Lower lobe of right lung (tissue), 2 donors: ENCODE data around the gene TMEM61. TPM values are rescaled to one million over a fixed set of nuclear protein-coding genes. Genes with fewer than 3 reads are reported as not detected.

ENCODE experiments used
- ATAC-seq, 2 donors: fragments of 200-7000 bp; cut with Tn5 transposase; one replicate each; pipeline ENCODE4 v1.9.1; 2020 to 2022; ENCODE audit warnings: mild to moderate bottlenecking in 2 of 2, moderate library complexity in 2 of 2
- DNase-seq: peaks from one replicate; pipeline ENCODE4 v3.0.0-alpha.2; 2020
- H3K27ac ChIP-seq: fragments of 200-600 bp; one replicate; pipeline ENCODE4 v1.8.0; 2022
- H3K27me3 ChIP-seq: fragments of 200-600 bp; one replicate; pipeline ENCODE4 v1.8.0; 2022; ENCODE audit warnings: low read depth
- H3K36me3 ChIP-seq: fragments of 200-600 bp; one replicate; pipeline ENCODE4 v1.8.0; 2022; ENCODE audit warnings: mild to moderate bottlenecking
- H3K4me1 ChIP-seq: fragments of 200-600 bp; one replicate; pipeline ENCODE4 v1.8.0; 2022
- H3K4me3 ChIP-seq: fragments of 200-600 bp; one replicate; pipeline ENCODE4 v1.8.0; 2022; ENCODE audit warnings: mild to moderate bottlenecking
- H3K9me3 ChIP-seq: fragments of 200-600 bp; one replicate; pipeline ENCODE4 v1.8.0; 2022
- CTCF ChIP-seq: fragments of 200-600 bp; IDR thresholded peaks from one replicate; pipeline ENCODE4 v1.8.0; 2022; ENCODE audit warnings: antibody characterized with exemption, mild to moderate bottlenecking
- intact Hi-C: fragments of 100-400 bp; cut with DNase I; formaldehyde crosslinking; loops from one replicate; pipeline ENCODE4 v1.11.0; 2022
- total RNA-seq: library from RNA; stranded (reverse); fragmentation: NEBNext Ultra II Directional; extraction: Animal tissue kit (Norgen Biotek cat#: 25700); gene quantifications from one replicate; pipeline ENCODE4 v1.2.1, GENCODE V29; 2021
- donor health status: DM: no; HTN: yes; CAD: no; lungs with severe emphysema.

Gene TMEM61
- total RNA-seq, 1 donor from 2014 or later, result 2.7 TPM

GRCh38 chr1:54990916-54991315 lies 10.5 kb downstream of the TMEM61 start:
- no peak for ATAC-seq
- Histone ChIP-seq H3K27me3 (peaks cover 6% of the 10 kb centered on the region), H3K27ac (no peak overlapping the region), H3K4me1 (no peaks in the 10 kb centered on the region), H3K36me3 (no peaks in the 10 kb centered on the region), H3K4me3 (no peak overlapping the region), H3K9me3 (no peaks in the 10 kb centered on the region)
- intact Hi-C loops, result no loop called here
- no peak for DNase-seq
- no peak for TF ChIP-seq CTCF

- Histone ChIP-seq H3K4me3 (no peak overlapping the region), H3K27me3 (peaks cover 11% of the 10 kb centered on the region), H3K9me3 (no peaks in the 10 kb centered on the region), H3K36me3 (no peaks in the 10 kb centered on the region), H3K4me1 (peaks cover 8% of the 10 kb centered on the region), H3K27ac (no peak overlapping the region)
- TF ChIP-seq CTCF, result no peak
- intact Hi-C loops, result no loop called here
- ATAC-seq (no peak), DNase-seq (no peak)
Observed at GRCh38 chr1:54991939-54992338, 11.5 kb downstream of the TMEM61 start.

GRCh38 chr1:54993140-54993539 lies 12.7 kb downstream of the TMEM61 start:
- ATAC-seq, result no peak
- H3K4me3 ChIP-seq, result no peak overlapping the region
- no peak for DNase-seq
- no peak overlapping the region for H3K27ac ChIP-seq
- TF ChIP-seq CTCF, result no peak
- no peaks in the 10 kb centered on the region for H3K36me3 ChIP-seq
- peaks cover 23% of the 10 kb centered on the region for H3K27me3 ChIP-seq
- H3K9me3 ChIP-seq, result no peaks in the 10 kb centered on the region
- H3K4me1 ChIP-seq, result peaks cover 11% of the 10 kb centered on the region
- intact Hi-C loops, result no loop called here

GRCh38 chr1:54994355-54994990 lies 14.0 kb downstream of the TMEM61 start:
- intact Hi-C loops, result no loop called here
- no peaks in the 10 kb centered on the region for H3K36me3 ChIP-seq
- no peak overlapping the region for H3K4me3 ChIP-seq
- no peak overlapping the region for H3K27ac ChIP-seq
- TF ChIP-seq CTCF, result no peak
- no peaks in the 10 kb centered on the region for H3K9me3 ChIP-seq
- H3K4me1 ChIP-seq, result peaks cover 11% of the 10 kb centered on the region
- H3K27me3 ChIP-seq, result peaks cover 35% of the 10 kb centered on the region
- ATAC-seq (no peak), DNase-seq (no peak)

- DNase-seq (no peak), ATAC-seq (no peak)
- peaks cover 35% of the 10 kb centered on the region for H3K27me3 ChIP-seq
- H3K27ac ChIP-seq, result no peak overlapping the region
- H3K4me3 ChIP-seq, result no peak overlapping the region
- peaks cover 11% of the 10 kb centered on the region for H3K4me1 ChIP-seq
- TF ChIP-seq CTCF, result no peak
- no peaks in the 10 kb centered on the region for H3K36me3 ChIP-seq
- H3K9me3 ChIP-seq, result no peaks in the 10 kb centered on the region
- intact Hi-C loops, result no loop called here
Observed at GRCh38 chr1:54995013-54995760, 14.8 kb downstream of the TMEM61 start.
